ENCODE measurements around the gene MED15. TPM values are rescaled to one million over a fixed set of nuclear protein-coding genes. Genes with fewer than 3 reads are reported as not detected.

MED15 gene
- total and polyA plus RNA-seq, 12 donors, result 22.5 to 203 (median 82.2) TPM

- intact Hi-C loops (cut with DNase I), result no loop called here
- Histone ChIP-seq H3K4me1 (replicated peaks in 1 of 2) (peaks cover 0 to 14% of the 10 kb centered on the region in 2 donors), H3K27ac (peak overlapping the region in 1 of 5 donors; percentile 22), H3K27me3 (no peaks in the 10 kb centered on the region), H3K36me3 (replicated peaks in 1 of 2) (peaks cover 0 to 79% of the 10 kb centered on the region in 2 donors), H3K9me3 (replicated peaks in 1 of 3) (no peaks in the 10 kb centered on the region), H3K4me3 (no peak overlapping the region)
- DNase-seq, result no peak
- TF ChIP-seq POLR2A (IDR thresholded peaks at IDR 0.05) (no peak), CTCF (IDR thresholded peaks at IDR 0.05) (no peak)
- WGBS, 4 donors, result 78 to 90% (median 82%) methylated on average over 3 to 12 of the region's 12 CpGs
Observed at GRCh38 chr22:20584029-20584871, 76.8 kb downstream of the MED15 start.

- intact Hi-C loops (cut with DNase I), result no loop called here
- H3K27ac ChIP-seq, result peak overlapping the region in 4 of 5 donors; percentile 25 to 63 (median 57)
- H3K36me3 ChIP-seq (replicated peaks in 1 of 2), result peaks cover 0 to 71% of the 10 kb centered on the region in 2 donors
- no peak for DNase-seq
- no peaks in the 10 kb centered on the region for H3K27me3 ChIP-seq
- 80 to 93% (median 88%) methylated on average over 8 to 26 of the region's 26 CpGs for WGBS, 4 donors
- H3K4me1 ChIP-seq (replicated peaks in 1 of 2), result peaks cover 0 to 14% of the 10 kb centered on the region in 2 donors
- no peak overlapping the region for H3K4me3 ChIP-seq
- TF ChIP-seq POLR2A (IDR thresholded peaks at IDR 0.05) (no peak), CTCF (IDR thresholded peaks at IDR 0.05) (no peak)
- no peaks in the 10 kb centered on the region for H3K9me3 ChIP-seq (replicated peaks in 1 of 3)
Observed at GRCh38 chr22:20584872-20585638, 77.6 kb downstream of the MED15 start.

- Histone ChIP-seq H3K4me1 (replicated peaks in 1 of 2) (peaks cover 0 to 14% of the 10 kb centered on the region in 2 donors), H3K4me3 (no peak overlapping the region), H3K36me3 (replicated peaks in 1 of 2) (peaks cover 0 to 65% of the 10 kb centered on the region in 2 donors), H3K27me3 (no peaks in the 10 kb centered on the region), H3K27ac (peak overlapping the region in 4 of 5 donors; percentile 25 to 63 (median 57)), H3K9me3 (replicated peaks in 1 of 3) (no peaks in the 10 kb centered on the region)
- DNase-seq, result peak; percentile 55 to 84 (median 76)
- TF ChIP-seq CTCF (IDR thresholded peaks at IDR 0.05) (no peak), POLR2A (IDR thresholded peaks at IDR 0.05) (no peak)
- intact Hi-C loops (cut with DNase I), result no loop called here
- WGBS, 4 donors, result 64 to 68% (median 67%) methylated on average over 10 to 12 of the region's 12 CpGs; no CpG with 5 or more reads in 1 of the 4 donors
Observed at GRCh38 chr22:20585639-20586402, 78.4 kb downstream of the MED15 start.
